GM12878 (cell line): Measurements from ENCODE around the gene GEMIN7. TPM values are rescaled to one million over a fixed set of nuclear protein-coding genes. Genes with fewer than 3 reads are reported as not detected.

Experiments
- CREB1 ChIP-seq: IDR thresholded peaks from 2 replicates; pipeline ENCODE4 v1.6.1; 2012; ENCODE audit warnings: low read depth, mild to moderate bottlenecking, inconsistent platforms
- CREM ChIP-seq: IDR thresholded peaks from 2 replicates; pipeline ENCODE4 v1.6.1; 2014; ENCODE audit warnings: antibody characterized with exemption, low read depth
- EZH2 ChIP-seq: IDR thresholded peaks from 2 replicates; pipeline ENCODE4 v1.6.1; 2012; ENCODE audit warnings: low read depth, mild to moderate bottlenecking, control low read depth, inconsistent platforms, low read length, borderline replicate concordance; ENCODE audit not compliant: control insufficient read depth
- JUND ChIP-seq: IDR thresholded peaks from 2 replicates; pipeline ENCODE4 v1.6.1; 2012; ENCODE audit warnings: low read depth, mild to moderate bottlenecking, low read length, improper control_type of control experiment, moderate library complexity
- NBN ChIP-seq: fragments of 450-650 bp; IDR thresholded peaks from 2 replicates; pipeline ENCODE4 v1.6.1; 2016
- NFYA ChIP-seq: IDR thresholded peaks from 2 replicates; pipeline ENCODE4 v1.6.1; 2011; ENCODE audit warnings: low read depth, mild to moderate bottlenecking, low read length, improper control_type of control experiment, borderline replicate concordance
- RAD51 ChIP-seq: fragments of 450-650 bp; IDR thresholded peaks from 2 replicates; pipeline ENCODE4 v1.6.1; 2016; ENCODE audit warnings: moderate library complexity, mild to moderate bottlenecking, inconsistent platforms
- RBBP5 ChIP-seq: fragments of 200-600 bp; sonication (generic); conservative IDR thresholded peaks from 2 replicates; pipeline ENCODE4 v1.6.1; 2016
- SIX5 ChIP-seq: IDR thresholded peaks from 2 replicates; pipeline ENCODE4 v1.6.1; 2011; ENCODE audit warnings: mild to moderate bottlenecking, low read depth, low read length, moderate library complexity; ENCODE audit not compliant: severe bottlenecking
- SUZ12 ChIP-seq: fragments of 200-600 bp; sonication (generic); IDR thresholded peaks from one replicate; pipeline ENCODE4 v1.6.1; 2018; ENCODE audit warnings: antibody characterized with exemption, mild to moderate bottlenecking; ENCODE audit not compliant: unreplicated experiment
- TBL1XR1 ChIP-seq: IDR thresholded peaks from 2 replicates; pipeline ENCODE4 v1.6.1; 2012; ENCODE audit warnings: low read depth, low read length, improper control_type of control experiment
- ZNF207 ChIP-seq: fragments of 450-650 bp; IDR thresholded peaks from 2 replicates; pipeline ENCODE4 v1.6.1; 2014; ENCODE audit warnings: antibody characterized with exemption, mild to moderate bottlenecking, borderline replicate concordance
- ZNF622 ChIP-seq: fragments of 450-650 bp; IDR thresholded peaks from 2 replicates; pipeline ENCODE4 v1.6.1; 2017; ENCODE audit warnings: mild to moderate bottlenecking, inconsistent platforms
- polyA plus RNA-seq, 11 experiments: library from polyadenylated mRNA; depleted of rRNA in 4 of 11; unstranded in 6 of 11; stranded (reverse) in 5 of 11; fragments of >200 nt; fragmentation: Nextera tagmentation in 4 of 11; fragmentation: Illumina TruSeq in 1 of 11; extraction: Ambion mirVana in 4 of 11; extraction: Trizol in 1 of 11; gene quantifications; 1 replicate in 1 of 11; 2 replicates in 10 of 11; pipeline versions ENCODE4 v1.2.1 to v1.2.3, GENCODE V29; 2011 to 2016; ENCODE audit warnings: inconsistent platforms in 2 of 11, missing spikeins in 2 of 11, low read depth in 1 of 11
- total RNA-seq, 4 experiments: library from RNA; depleted of rRNA in 3 of 4; stranded (reverse); fragments of >200 nt in 3 of 4; fragmentation: Illumina TruSeq in 1 of 4; extraction: Trizol in 1 of 4; gene quantifications; 2 replicates each; pipeline versions ENCODE4 v1.2.1 to v1.2.3, GENCODE V29; 2013 to 2021
- TF ChIP-seq, protein P1 (sequence below): IDR thresholded peaks from 2 replicates; pipeline ENCODE4 v1.6.1; 2012; ENCODE audit warnings: improper control_type of control experiment, low read depth, low read length; ENCODE audit not compliant: insufficient replicate concordance
- TF ChIP-seq, protein P2 (sequence below): fragments of 150-350 bp; IDR thresholded peaks from 2 replicates; pipeline ENCODE4 v1.6.1; 2014; ENCODE audit warnings: mild to moderate bottlenecking, low read depth, low read length
- TF ChIP-seq, protein P3 (sequence below): IDR thresholded peaks from 2 replicates; pipeline ENCODE4 v1.6.1; 2012; ENCODE audit warnings: low read length, inconsistent platforms
- TF ChIP-seq, protein P4 (sequence below), 3 experiments: IDR thresholded peaks in 2 of 3; conservative IDR thresholded peaks in 1 of 3; 2 replicates each; pipeline ENCODE4 v1.5.1; 2011; ENCODE audit warnings: low read depth in 3 of 3, low read length in 3 of 3, mild to moderate bottlenecking in 3 of 3, control low read depth in 2 of 3, moderate library complexity in 2 of 3, inconsistent platforms in 1 of 3, mixed read lengths in 1 of 3; ENCODE audit not compliant: control insufficient read depth in 2 of 3, insufficient read depth in 1 of 3; ENCODE audit errors: extremely low read depth in 1 of 3

GEMIN7 gene
- total and polyA plus RNA-seq, 10 of the 15 experiments (the other 5 are each of a cell fraction or from before 2014, with no cell fraction given): 21.1 to 76.7 (median 44.9) TPM

DNA sequence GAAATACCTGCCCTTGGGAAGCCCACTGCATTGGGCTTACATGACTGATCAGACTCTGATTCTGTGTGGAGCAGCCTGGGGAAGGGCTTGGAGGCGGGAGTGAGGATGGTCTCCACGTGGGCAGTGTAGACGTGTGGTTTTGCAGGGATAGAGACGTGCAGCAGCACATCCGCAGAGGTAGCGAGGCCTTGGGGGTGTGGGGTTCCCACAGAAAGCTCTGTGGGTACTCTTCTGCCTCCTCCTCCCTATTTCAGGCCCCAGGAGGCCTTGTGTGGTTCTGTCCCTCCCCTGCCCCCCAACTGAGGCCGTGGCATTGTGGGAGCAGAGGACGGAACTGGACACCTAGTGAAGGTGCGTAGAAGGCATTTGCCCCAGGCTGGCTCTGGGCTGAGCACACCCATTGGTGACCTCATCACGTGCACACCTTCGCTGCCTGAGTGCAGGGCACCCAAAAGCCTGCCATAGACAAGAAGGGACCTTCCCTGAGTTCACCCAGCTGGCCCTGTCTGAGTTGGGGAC is 42.8 kb downstream of the GEMIN7 start (continued):
- TF ChIP-seq ZNF622: no peak
- TF ChIP-seq, protein P1, sequence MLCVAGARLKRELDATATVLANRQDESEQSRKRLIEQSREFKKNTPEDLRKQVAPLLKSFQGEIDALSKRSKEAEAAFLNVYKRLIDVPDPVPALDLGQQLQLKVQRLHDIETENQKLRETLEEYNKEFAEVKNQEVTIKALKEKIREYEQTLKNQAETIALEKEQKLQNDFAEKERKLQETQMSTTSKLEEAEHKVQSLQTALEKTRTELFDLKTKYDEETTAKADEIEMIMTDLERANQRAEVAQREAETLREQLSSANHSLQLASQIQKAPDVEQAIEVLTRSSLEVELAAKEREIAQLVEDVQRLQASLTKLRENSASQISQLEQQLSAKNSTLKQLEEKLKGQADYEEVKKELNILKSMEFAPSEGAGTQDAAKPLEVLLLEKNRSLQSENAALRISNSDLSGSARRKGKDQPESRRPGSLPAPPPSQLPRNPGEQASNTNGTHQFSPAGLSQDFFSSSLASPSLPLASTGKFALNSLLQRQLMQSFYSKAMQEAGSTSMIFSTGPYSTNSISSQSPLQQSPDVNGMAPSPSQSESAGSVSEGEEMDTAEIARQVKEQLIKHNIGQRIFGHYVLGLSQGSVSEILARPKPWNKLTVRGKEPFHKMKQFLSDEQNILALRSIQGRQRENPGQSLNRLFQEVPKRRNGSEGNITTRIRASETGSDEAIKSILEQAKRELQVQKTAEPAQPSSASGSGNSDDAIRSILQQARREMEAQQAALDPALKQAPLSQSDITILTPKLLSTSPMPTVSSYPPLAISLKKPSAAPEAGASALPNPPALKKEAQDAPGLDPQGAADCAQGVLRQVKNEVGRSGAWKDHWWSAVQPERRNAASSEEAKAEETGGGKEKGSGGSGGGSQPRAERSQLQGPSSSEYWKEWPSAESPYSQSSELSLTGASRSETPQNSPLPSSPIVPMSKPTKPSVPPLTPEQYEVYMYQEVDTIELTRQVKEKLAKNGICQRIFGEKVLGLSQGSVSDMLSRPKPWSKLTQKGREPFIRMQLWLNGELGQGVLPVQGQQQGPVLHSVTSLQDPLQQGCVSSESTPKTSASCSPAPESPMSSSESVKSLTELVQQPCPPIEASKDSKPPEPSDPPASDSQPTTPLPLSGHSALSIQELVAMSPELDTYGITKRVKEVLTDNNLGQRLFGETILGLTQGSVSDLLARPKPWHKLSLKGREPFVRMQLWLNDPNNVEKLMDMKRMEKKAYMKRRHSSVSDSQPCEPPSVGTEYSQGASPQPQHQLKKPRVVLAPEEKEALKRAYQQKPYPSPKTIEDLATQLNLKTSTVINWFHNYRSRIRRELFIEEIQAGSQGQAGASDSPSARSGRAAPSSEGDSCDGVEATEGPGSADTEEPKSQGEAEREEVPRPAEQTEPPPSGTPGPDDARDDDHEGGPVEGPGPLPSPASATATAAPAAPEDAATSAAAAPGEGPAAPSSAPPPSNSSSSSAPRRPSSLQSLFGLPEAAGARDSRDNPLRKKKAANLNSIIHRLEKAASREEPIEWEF: no peak
- peak; percentile 67; the same call in 1 of the 2 replicates for TF ChIP-seq NBN
- TF ChIP-seq CREB1: no peak
- TF ChIP-seq CREM: no peak
- no peak for TF ChIP-seq NFYA
- TF ChIP-seq ZNF207: no peak
- TF ChIP-seq, protein P2, sequence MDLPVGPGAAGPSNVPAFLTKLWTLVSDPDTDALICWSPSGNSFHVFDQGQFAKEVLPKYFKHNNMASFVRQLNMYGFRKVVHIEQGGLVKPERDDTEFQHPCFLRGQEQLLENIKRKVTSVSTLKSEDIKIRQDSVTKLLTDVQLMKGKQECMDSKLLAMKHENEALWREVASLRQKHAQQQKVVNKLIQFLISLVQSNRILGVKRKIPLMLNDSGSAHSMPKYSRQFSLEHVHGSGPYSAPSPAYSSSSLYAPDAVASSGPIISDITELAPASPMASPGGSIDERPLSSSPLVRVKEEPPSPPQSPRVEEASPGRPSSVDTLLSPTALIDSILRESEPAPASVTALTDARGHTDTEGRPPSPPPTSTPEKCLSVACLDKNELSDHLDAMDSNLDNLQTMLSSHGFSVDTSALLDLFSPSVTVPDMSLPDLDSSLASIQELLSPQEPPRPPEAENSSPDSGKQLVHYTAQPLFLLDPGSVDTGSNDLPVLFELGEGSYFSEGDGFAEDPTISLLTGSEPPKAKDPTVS: no peak
- TF ChIP-seq TBL1XR1: no peak
- TF ChIP-seq RAD51: peak; percentile 34; the same call in 1 of the 2 replicates
- no peak for TF ChIP-seq SIX5
- no peak for TF ChIP-seq SUZ12
- TF ChIP-seq, protein P3, sequence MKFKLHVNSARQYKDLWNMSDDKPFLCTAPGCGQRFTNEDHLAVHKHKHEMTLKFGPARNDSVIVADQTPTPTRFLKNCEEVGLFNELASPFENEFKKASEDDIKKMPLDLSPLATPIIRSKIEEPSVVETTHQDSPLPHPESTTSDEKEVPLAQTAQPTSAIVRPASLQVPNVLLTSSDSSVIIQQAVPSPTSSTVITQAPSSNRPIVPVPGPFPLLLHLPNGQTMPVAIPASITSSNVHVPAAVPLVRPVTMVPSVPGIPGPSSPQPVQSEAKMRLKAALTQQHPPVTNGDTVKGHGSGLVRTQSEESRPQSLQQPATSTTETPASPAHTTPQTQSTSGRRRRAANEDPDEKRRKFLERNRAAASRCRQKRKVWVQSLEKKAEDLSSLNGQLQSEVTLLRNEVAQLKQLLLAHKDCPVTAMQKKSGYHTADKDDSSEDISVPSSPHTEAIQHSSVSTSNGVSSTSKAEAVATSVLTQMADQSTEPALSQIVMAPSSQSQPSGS: no peak
- no peak for TF ChIP-seq JUND
- TF ChIP-seq, protein P4, sequence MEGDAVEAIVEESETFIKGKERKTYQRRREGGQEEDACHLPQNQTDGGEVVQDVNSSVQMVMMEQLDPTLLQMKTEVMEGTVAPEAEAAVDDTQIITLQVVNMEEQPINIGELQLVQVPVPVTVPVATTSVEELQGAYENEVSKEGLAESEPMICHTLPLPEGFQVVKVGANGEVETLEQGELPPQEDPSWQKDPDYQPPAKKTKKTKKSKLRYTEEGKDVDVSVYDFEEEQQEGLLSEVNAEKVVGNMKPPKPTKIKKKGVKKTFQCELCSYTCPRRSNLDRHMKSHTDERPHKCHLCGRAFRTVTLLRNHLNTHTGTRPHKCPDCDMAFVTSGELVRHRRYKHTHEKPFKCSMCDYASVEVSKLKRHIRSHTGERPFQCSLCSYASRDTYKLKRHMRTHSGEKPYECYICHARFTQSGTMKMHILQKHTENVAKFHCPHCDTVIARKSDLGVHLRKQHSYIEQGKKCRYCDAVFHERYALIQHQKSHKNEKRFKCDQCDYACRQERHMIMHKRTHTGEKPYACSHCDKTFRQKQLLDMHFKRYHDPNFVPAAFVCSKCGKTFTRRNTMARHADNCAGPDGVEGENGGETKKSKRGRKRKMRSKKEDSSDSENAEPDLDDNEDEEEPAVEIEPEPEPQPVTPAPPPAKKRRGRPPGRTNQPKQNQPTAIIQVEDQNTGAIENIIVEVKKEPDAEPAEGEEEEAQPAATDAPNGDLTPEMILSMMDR (IDR thresholded peaks at IDR 0.05 in 2 of 3, conservative IDR thresholded peaks at IDR 0.05 in 1 of 3; ENCODE audit: control insufficient read depth in 2 of 3, extremely low read depth in 1 of 3, insufficient read depth in 1 of 3, low read depth in 3 of 3, low read length in 3 of 3): no peak
- TF ChIP-seq RBBP5: no peak
- TF ChIP-seq EZH2: no peak
- TF ChIP-seq, all 136 proteins: peak for 22
